GM12892 (cell line): ENCODE results near the gene PRLR.
"Not testable (repeated sequence)": the region's sequence is repeated elsewhere in the genome, so short reads cannot be mapped to it uniquely, and the experiment has no call there.

ENCODE experiments used
- DNase-seq: peaks from one replicate; pipeline ENCODE4 v3.0.0; 2011; ENCODE audit not compliant: insufficient read length
- FAIRE-seq: peaks from 2 replicates; lab custom pipeline; 2011; peaks lifted over from hg19 to GRCh38; lab: Jason Lieb, UNC
- POLR2A ChIP-seq: IDR thresholded peaks from 2 replicates; pipeline ENCODE4 v1.6.1; 2011; ENCODE audit warnings: low read depth, low read length, control low read depth
- POLR2AphosphoS5 ChIP-seq: IDR thresholded peaks from 2 replicates; pipeline ENCODE4 v1.6.1; 2011; ENCODE audit warnings: low read depth, low read length, control low read depth
- TAF1 ChIP-seq: IDR thresholded peaks from 2 replicates; pipeline ENCODE4 v1.6.1; 2011; ENCODE audit warnings: low read depth, mild to moderate bottlenecking, control low read depth, low read length, borderline replicate concordance

Gene PRLR

DNA sequence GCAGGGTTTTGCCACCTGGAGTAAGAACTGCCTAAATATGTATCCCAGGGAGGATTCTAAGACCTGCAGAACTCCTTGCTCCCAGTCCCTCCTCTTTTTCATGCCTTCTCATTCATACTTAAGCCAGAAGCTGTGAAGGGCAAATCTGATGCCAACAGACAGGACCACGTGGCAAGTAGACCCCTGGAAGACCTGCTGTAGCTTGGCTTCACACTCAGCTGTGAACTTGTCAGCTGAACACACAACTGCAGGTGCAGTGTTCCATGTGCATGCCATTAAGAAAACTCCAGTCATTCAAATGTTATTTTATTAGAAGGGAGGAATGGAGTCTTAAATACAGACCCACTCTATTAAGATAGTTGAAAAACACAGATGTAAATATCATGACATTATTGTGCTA lies 103.3 kb downstream of the PRLR start:
- FAIRE-seq (no peak), DNase-seq (no peak)
- TF ChIP-seq POLR2AphosphoS5, result no peak
- no peak for TF ChIP-seq TAF1
- TF ChIP-seq POLR2A, result no peak

DNA sequence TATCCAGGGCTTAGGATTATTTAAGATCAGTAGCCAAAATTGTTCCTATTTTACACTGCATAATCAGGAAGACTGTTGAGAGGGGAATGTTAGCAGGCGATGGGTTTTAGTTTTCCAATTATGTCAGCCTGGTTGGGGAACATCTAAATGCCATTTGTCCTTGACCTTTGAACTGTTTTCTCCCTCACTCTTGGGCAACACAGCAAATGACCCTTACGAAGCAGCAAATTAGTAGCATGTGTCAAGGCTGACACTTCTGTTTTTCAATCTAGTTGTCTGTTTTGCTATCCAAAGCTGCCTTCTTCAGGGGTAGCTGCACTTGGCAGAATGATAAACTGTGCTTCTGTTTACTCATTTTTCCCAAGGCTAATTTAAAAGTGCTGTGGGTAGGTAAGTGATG lies 104.5 kb downstream of the PRLR start:
- no peak for TF ChIP-seq POLR2A
- TF ChIP-seq TAF1, result no peak
- no peak for TF ChIP-seq POLR2AphosphoS5
- FAIRE-seq (no peak), DNase-seq (no peak)

- DNase-seq (no peak), FAIRE-seq (no peak)
- TF ChIP-seq TAF1, result no peak
- no peak for TF ChIP-seq POLR2AphosphoS5
- TF ChIP-seq POLR2A, result no peak
Observed at GRCh38 chr5:35124932-35125331, 105.4 kb downstream of the PRLR start.

DNA sequence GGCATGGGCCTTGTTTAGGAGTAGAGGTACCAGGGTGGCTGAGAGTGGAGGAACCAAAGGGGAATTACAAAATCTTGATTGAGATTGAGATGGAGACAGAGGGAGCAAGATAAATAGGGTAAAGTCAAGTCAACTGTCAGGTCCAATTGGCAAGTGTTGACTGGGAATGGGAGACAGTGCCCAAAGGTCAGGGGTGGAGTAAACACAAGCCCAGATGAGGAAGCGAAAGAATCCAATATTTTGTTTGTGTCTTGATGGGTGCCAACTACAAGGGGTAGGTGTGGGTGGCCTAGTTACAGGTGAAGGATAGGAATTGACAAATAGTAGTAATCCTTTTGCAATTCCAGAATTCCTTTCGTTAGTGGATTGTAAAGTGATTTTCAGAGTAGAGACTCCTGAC lies 107.5 kb downstream of the PRLR start:
- FAIRE-seq, result no peak
- TF ChIP-seq POLR2AphosphoS5 (no peak), TAF1 (no peak), POLR2A (no peak)
- DNase-seq, result no peak

DNA sequence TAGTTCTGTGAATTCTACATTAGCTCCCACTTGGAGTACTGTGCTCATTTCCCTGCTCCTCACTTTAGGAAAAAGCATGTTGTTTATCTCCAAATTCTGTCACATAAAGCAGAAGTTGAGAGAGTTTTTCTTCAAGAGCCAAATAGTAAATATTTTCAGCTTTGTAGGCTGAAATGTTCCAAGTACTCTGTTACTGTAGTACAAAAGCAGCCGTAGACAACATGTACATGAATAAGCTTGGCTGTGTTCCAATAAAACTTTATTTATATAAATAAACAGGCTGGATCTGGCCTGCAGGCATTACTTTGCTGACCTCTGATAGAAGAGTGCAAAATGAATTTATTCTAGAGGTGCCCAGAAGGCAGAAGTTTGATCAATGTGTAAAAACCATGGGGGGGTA lies 109.6 kb downstream of the PRLR start:
- FAIRE-seq (no peak), DNase-seq (no peak)
- TF ChIP-seq POLR2A (no peak), TAF1 (no peak), POLR2AphosphoS5 (no peak)

- TF ChIP-seq TAF1 (no peak), POLR2A (no peak), POLR2AphosphoS5 (no peak)
- FAIRE-seq, result no peak
- DNase-seq, result no peak
Observed at GRCh38 chr5:35117967-35118366, 112.3 kb downstream of the PRLR start.

- TF ChIP-seq TAF1 (no peak), POLR2AphosphoS5 (no peak), POLR2A (no peak)
- DNase-seq (no peak), FAIRE-seq (no peak)
Observed at GRCh38 chr5:35115920-35116319, 114.4 kb downstream of the PRLR start.

DNA sequence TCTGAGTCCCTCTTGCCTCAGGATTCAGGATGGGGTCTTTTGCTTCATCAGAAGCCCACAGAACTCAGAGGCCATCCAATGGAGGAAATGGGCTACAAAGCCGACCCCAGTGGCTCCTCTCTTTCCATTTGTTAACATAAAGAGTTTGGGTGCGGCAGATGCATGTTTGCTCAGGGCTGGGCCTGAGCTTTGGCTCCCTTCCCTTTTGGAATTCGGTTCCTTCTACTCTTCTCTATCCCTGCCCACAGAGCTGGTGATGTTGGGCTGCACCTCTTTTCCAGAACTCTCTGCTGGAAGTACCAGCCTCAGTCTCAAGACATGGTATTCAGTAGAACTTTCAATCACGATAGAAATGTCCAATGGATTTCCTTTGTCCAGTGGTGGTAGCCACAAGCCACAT lies 115.6 kb downstream of the PRLR start:
- DNase-seq, result no peak
- FAIRE-seq, result no peak
- TF ChIP-seq POLR2A, result no peak
- TF ChIP-seq POLR2AphosphoS5, result no peak

DNA sequence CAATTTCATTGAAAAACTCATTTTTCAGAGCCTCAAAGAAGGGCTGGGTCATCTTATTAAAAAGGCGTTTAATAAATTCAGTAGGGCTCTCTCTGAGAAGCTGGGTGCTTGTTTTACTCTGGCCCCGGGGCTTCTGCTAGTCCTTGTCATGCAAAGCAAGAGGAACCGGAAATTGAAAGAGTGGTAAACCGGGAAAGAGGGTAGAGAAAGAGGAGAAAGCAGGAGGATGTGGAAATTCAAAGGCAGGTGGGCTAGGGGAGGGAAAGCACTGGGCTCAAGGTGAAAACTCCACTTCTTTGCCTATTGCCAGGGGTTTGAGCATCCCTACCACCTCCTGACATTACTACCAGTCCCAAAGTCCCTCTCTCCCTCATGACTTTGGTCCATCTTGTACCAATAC lies 118.0 kb downstream of the PRLR start:
- TF ChIP-seq POLR2AphosphoS5 (no peak), TAF1 (no peak), POLR2A (no peak)
- FAIRE-seq, result no peak
- no peak for DNase-seq

DNA sequence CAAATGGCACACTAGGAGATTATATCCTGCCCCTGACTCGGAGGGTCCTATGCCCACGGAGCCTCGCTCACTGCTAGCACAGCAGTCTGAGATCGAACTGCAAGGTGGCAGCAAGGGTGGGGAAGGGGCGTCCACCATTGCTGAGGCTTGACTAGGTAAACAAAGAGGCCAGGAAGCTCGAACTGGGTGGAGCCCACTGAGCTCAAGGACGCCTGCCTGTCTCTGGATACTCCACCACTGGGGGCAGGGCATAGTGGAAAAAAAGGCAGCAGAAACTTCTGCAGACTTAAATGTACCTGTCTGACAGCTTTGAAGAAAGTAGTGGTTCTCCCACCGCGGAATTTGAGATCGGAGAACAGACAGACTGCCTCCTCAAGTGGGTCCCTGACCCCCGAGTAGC lies 125.7 kb downstream of the PRLR start:
- not testable (repeated sequence) for FAIRE-seq, DNase-seq

GRCh38 chr5:35103637-35104299 lies 126.5 kb downstream of the PRLR start:
- no peak for DNase-seq
- TF ChIP-seq POLR2AphosphoS5 (no peak), TAF1 (no peak), POLR2A (no peak)
- no peak for FAIRE-seq

- not testable (repeated sequence) for FAIRE-seq, DNase-seq
Observed at GRCh38 chr5:35101720-35102119, 128.6 kb downstream of the PRLR start.

DNA sequence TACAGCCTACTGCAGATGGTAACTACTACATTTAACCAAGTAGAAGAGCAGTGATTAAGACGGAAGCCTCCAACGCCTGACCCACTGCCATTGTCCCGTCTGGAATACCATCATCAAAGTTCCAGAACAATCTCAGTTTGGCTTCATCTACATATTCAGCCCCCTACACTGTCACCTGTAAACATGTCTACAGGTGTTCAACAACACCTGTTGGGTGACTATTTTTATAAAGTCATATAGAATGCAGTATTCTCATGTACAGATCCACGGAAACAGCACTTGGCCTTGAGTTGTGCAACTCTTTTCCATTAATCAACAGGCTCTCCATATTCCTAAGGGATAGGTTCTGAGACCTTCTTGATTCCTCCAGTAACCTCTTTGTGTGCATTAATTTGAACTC lies 129.3 kb downstream of the PRLR start:
- FAIRE-seq, result no peak
- TF ChIP-seq TAF1, result no peak
- TF ChIP-seq POLR2A, result no peak
- no peak for TF ChIP-seq POLR2AphosphoS5
- DNase-seq, result no peak
